Neural cell (in vitro differentiated cells): ENCODE data around the gene MYLIP. TPM values are rescaled to one million over a fixed set of nuclear protein-coding genes. Genes with fewer than 3 reads are reported as not detected.

ENCODE experiments used
- H2AFZ ChIP-seq: fragments of 200-600, 300-800 bp; sonication (generic), shearing (Covaris generic); 2 replicates; pipeline ENCODE4 v1.6.0; 2014; ENCODE audit warnings: low read depth, mild to moderate bottlenecking, antibody characterized with exemption, low read length, moderate library complexity
- H3F3A ChIP-seq: fragments of 200-600 bp; shearing (Covaris generic); 2 replicates; pipeline ENCODE4 v1.6.1; 2016; ENCODE audit warnings: mild to moderate bottlenecking, moderate library complexity, mixed read lengths, antibody characterized with exemption, low read length; ENCODE audit not compliant: insufficient read depth, poor library complexity, severe bottlenecking
- H3K27ac ChIP-seq: fragments of 200-600, 300-800 bp; sonication (generic), shearing (Covaris generic); 2 replicates; pipeline ENCODE4 v1.5.1; 2014; ENCODE audit warnings: mild to moderate bottlenecking, low read length, moderate library complexity
- H3K27me3 ChIP-seq: fragments of 300-800, 200-600 bp; sonication (generic), shearing (Covaris generic); 2 replicates; pipeline ENCODE4 v1.6.0; 2014; ENCODE audit warnings: mild to moderate bottlenecking, low read depth, low read length, moderate library complexity; ENCODE audit not compliant: insufficient read depth
- H3K36me3 ChIP-seq: fragments of 300-800, 200-600 bp; sonication (generic), shearing (Covaris generic); 2 replicates; pipeline ENCODE4 v1.5.1; 2014; ENCODE audit warnings: mild to moderate bottlenecking, antibody characterized with exemption, low read length, moderate library complexity; ENCODE audit not compliant: insufficient read depth
- H3K4me2 ChIP-seq: fragments of 300-800, 200-600 bp; sonication (generic), shearing (Covaris generic); 2 replicates; pipeline ENCODE4 v1.6.0; 2014; ENCODE audit warnings: mild to moderate bottlenecking, low read length
- H3K4me3 ChIP-seq: fragments of 300-800, 200-600 bp; sonication (generic), shearing (Covaris generic); 2 replicates; pipeline ENCODE4 v1.5.1; 2014; ENCODE audit warnings: mild to moderate bottlenecking, low read length, moderate library complexity
- H3K79me2 ChIP-seq: fragments of 200-600 bp; shearing (Covaris generic); replicated peaks from 2 replicates; pipeline ENCODE4 v1.6.0; 2014; ENCODE audit warnings: mild to moderate bottlenecking, low read length, moderate library complexity; ENCODE audit not compliant: insufficient read depth
- H3K9ac ChIP-seq: fragments of 300-800, 200-600 bp; sonication (generic), shearing (Covaris generic); 2 replicates; pipeline ENCODE4 v1.6.1; 2016; ENCODE audit warnings: mild to moderate bottlenecking, low read length, mixed read lengths
- H3K9me2 ChIP-seq: fragments of 200-600 bp; shearing (Covaris generic); 2 replicates; pipeline ENCODE4 v1.6.1; 2016; ENCODE audit warnings: mild to moderate bottlenecking, low read length, mixed read lengths; ENCODE audit not compliant: insufficient read depth
- H3K9me3 ChIP-seq: fragments of 200-600, 300-800 bp; sonication (generic), shearing (Covaris generic); 2 replicates; pipeline ENCODE4 v1.6.1; 2016; ENCODE audit warnings: mild to moderate bottlenecking, mixed run types, low read length, moderate library complexity, mixed read lengths
- H4K20me1 ChIP-seq: fragments of 200-600 bp; shearing (Covaris generic); 2 replicates; pipeline ENCODE4 v1.6.1; 2016; ENCODE audit warnings: mild to moderate bottlenecking, mixed run types; ENCODE audit not compliant: insufficient read depth
- EP300 ChIP-seq: fragments of 450-650 bp; conservative IDR thresholded peaks from 2 replicates; pipeline ENCODE4 v1.6.1; 2014; ENCODE audit warnings: antibody characterized with exemption, mild to moderate bottlenecking, moderate library complexity; ENCODE audit not compliant: poor library complexity, severe bottlenecking
- EZH2 ChIP-seq: fragments of 200-600, 300-800 bp; shearing (Covaris generic), sonication (generic); IDR thresholded peaks from 2 replicates; pipeline ENCODE4 v1.6.1; 2014; ENCODE audit warnings: antibody characterized with exemption, low read length, borderline replicate concordance, mild to moderate bottlenecking; ENCODE audit not compliant: insufficient read depth, poor library complexity, severe bottlenecking
- MXI1 ChIP-seq: fragments of 450-650 bp; conservative IDR thresholded peaks from 2 replicates; pipeline ENCODE4 v1.6.1; 2014; ENCODE audit warnings: antibody characterized with exemption, mild to moderate bottlenecking; ENCODE audit not compliant: poor library complexity, severe bottlenecking
- POLR2AphosphoS5 ChIP-seq: IDR thresholded peaks from 2 replicates; pipeline ENCODE4 v1.6.1; 2012
- RAD21 ChIP-seq: fragments of 450-650 bp; conservative IDR thresholded peaks from 2 replicates; pipeline ENCODE4 v1.6.1; 2014; ENCODE audit warnings: antibody characterized with exemption, mild to moderate bottlenecking, moderate library complexity
- REST ChIP-seq: IDR thresholded peaks from 2 replicates; pipeline ENCODE4 v1.6.1; 2012; ENCODE audit warnings: borderline replicate concordance
- SMC3 ChIP-seq: fragments of 450-650 bp; conservative IDR thresholded peaks from 2 replicates; pipeline ENCODE4 v1.6.1; 2014; ENCODE audit warnings: antibody characterized with exemption, mild to moderate bottlenecking, moderate library complexity; ENCODE audit not compliant: poor library complexity
- polyA plus RNA-seq: library from polyadenylated mRNA; depleted of rRNA; stranded (reverse); fragments of >200 nt; gene quantifications from 2 replicates; pipeline ENCODE4 v1.2.3, GENCODE V29; 2014

MYLIP gene
- polyA plus RNA-seq, 1 donor from 2014 or later = 8.1 TPM

- no peak overlapping the region for H2AFZ ChIP-seq
- H3F3A ChIP-seq = no peaks in the 10 kb centered on the region
- no peaks in the 10 kb centered on the region for H3K36me3 ChIP-seq
- no peaks in the 10 kb centered on the region for H3K9me3 ChIP-seq
- no peaks in the 10 kb centered on the region for H4K20me1 ChIP-seq
- no peak overlapping the region for H3K27ac ChIP-seq
- no peaks in the 10 kb centered on the region for H3K27me3 ChIP-seq
- no peaks in the 10 kb centered on the region for H3K9me2 ChIP-seq
- no peak overlapping the region for H3K9ac ChIP-seq
- H3K79me2 ChIP-seq = no peaks in the 10 kb centered on the region
- H3K4me3 ChIP-seq = peak overlapping the region; percentile 6
- H3K4me2 ChIP-seq = no peak overlapping the region
- TF ChIP-seq SMC3 (no peak), EP300 (peak; percentile 28)
Observed at GRCh38 chr6:16157909-16158308, 29.0 kb downstream of the MYLIP start.

- TF ChIP-seq EP300 (no peak), MXI1 (no peak)
- H3K27me3 ChIP-seq = no peaks in the 10 kb centered on the region
- H3K79me2 ChIP-seq = no peaks in the 10 kb centered on the region
- no peak overlapping the region for H3K4me2 ChIP-seq
- no peak overlapping the region for H2AFZ ChIP-seq
- H3K9ac ChIP-seq = no peak overlapping the region
- no peaks in the 10 kb centered on the region for H3F3A ChIP-seq
- H3K9me3 ChIP-seq = no peaks in the 10 kb centered on the region
- H4K20me1 ChIP-seq = no peaks in the 10 kb centered on the region
- no peaks in the 10 kb centered on the region for H3K9me2 ChIP-seq
- H3K27ac ChIP-seq = no peak overlapping the region
- no peaks in the 10 kb centered on the region for H3K36me3 ChIP-seq
- H3K4me3 ChIP-seq = no peak overlapping the region
Observed at GRCh38 chr6:16158943-16159557, 30.2 kb downstream of the MYLIP start.

- Histone ChIP-seq H3K36me3 (no peaks in the 10 kb centered on the region), H2AFZ (no peak overlapping the region), H3F3A (no peaks in the 10 kb centered on the region), H3K9me3 (no peaks in the 10 kb centered on the region), H3K4me2 (no peak overlapping the region), H3K4me3 (no peak overlapping the region), H3K27me3 (no peaks in the 10 kb centered on the region), H3K79me2 (no peaks in the 10 kb centered on the region), H4K20me1 (no peaks in the 10 kb centered on the region), H3K9ac (no peak overlapping the region), H3K9me2 (no peaks in the 10 kb centered on the region), H3K27ac (no peak overlapping the region)
- TF ChIP-seq SMC3 = no peak
- TF ChIP-seq RAD21 = no peak
- TF ChIP-seq REST = no peak
Observed at GRCh38 chr6:16160794-16161193, 31.9 kb downstream of the MYLIP start.

GRCh38 chr6:16162003-16162402 is 33.1 kb downstream of the MYLIP start:
- TF ChIP-seq EZH2 (no peak), POLR2AphosphoS5 (no peak), SMC3 (no peak), MXI1 (no peak), REST (no peak), RAD21 (no peak)
- Histone ChIP-seq H3K79me2 (no peaks in the 10 kb centered on the region), H3K9me3 (no peaks in the 10 kb centered on the region), H3K4me2 (no peak overlapping the region), H3K9me2 (no peaks in the 10 kb centered on the region), H3K27ac (no peak overlapping the region), H3F3A (no peaks in the 10 kb centered on the region), H3K36me3 (no peaks in the 10 kb centered on the region), H3K27me3 (no peaks in the 10 kb centered on the region), H4K20me1 (no peaks in the 10 kb centered on the region), H3K9ac (no peak overlapping the region), H3K4me3 (no peak overlapping the region), H2AFZ (no peak overlapping the region)
